Nephron (organoid): ENCODE measurements around the gene SCN3B.

Experiments used
- H3K27ac Mint-ChIP-seq, 3 experiments: 2 replicates each; pipeline ENCODE4 v1.8.0; 2020; ENCODE audit warnings: mixed read lengths in 3 of 3, mild to moderate bottlenecking in 2 of 3, moderate library complexity in 1 of 3
- H3K27me3 Mint-ChIP-seq: 2 replicates; pipeline ENCODE4 v1.8.0; 2021; ENCODE audit warnings: low read depth, mild to moderate bottlenecking, moderate library complexity, mixed read lengths
- H3K36me3 Mint-ChIP-seq: 2 replicates; pipeline ENCODE4 v1.8.0; 2020; ENCODE audit warnings: low read depth, mixed read lengths
- H3K4me1 Mint-ChIP-seq: 2 replicates; pipeline ENCODE4 v1.8.0; 2020; ENCODE audit warnings: mixed read lengths
- H3K4me3 Mint-ChIP-seq, 3 experiments: 2 replicates each; pipeline ENCODE4 v1.8.0; 2020; ENCODE audit warnings: mild to moderate bottlenecking in 3 of 3, mixed read lengths in 3 of 3, moderate library complexity in 2 of 3
- H3K9me3 Mint-ChIP-seq: 2 replicates; pipeline ENCODE4 v1.8.0; 2020; ENCODE audit warnings: mixed read lengths
- TF ChIP-seq, protein P1 (sequence below), 3 experiments: fragments of 200-600 bp; sonication (generic); IDR thresholded peaks; one replicate each; pipeline ENCODE4 v1.5.0; 2021; ENCODE audit warnings: antibody characterized with exemption in 3 of 3; ENCODE audit not compliant: unreplicated experiment in 3 of 3

SCN3B gene

DNA sequence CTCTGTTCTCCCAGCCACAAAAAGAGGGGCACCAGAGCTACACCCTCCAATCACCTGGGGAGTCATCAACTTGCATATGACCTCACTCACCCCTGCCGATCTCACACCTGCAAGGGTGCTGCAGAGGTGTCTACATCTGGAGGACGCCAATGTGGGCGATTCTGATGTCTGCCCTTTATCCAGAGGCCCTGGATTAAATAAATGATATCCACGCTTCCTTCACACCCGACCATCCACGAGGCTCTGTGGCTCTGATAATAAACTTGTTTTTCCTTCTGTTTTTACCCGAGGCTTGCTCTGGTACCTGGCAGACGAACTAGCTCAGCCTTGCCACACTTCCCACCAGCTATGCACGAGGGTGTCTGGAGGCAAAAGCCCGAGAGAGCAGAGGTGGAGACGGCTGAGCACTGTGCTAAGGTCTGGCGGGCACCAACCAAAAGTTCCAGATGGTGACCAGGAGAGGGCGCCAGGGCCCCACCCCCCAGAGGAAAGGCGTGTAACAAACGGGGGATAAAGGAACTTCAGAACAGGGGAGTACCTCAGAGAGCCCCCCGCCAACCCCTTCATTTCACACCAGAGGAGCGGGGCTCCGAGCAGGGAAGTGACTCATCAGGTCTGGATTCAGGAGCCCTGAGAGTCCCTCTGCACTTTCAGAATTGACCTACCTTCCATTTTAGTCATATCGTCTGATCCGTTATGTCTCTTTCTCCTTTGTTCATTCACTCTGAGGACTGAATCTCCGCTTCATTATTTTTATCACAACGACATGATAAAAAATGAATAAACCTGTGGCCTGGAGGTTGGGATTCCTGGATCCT, 13.5 kb downstream of the SCN3B start:
- Mint-ChIP-seq H3K4me3 (no peak overlapping the region), H3K27me3 (peaks cover 29% of the 10 kb centered on the region), H3K27ac (no peak overlapping the region), H3K4me1 (no peaks in the 10 kb centered on the region), H3K9me3 (no peaks in the 10 kb centered on the region), H3K36me3 (no peaks in the 10 kb centered on the region)
- TF ChIP-seq, protein P1, sequence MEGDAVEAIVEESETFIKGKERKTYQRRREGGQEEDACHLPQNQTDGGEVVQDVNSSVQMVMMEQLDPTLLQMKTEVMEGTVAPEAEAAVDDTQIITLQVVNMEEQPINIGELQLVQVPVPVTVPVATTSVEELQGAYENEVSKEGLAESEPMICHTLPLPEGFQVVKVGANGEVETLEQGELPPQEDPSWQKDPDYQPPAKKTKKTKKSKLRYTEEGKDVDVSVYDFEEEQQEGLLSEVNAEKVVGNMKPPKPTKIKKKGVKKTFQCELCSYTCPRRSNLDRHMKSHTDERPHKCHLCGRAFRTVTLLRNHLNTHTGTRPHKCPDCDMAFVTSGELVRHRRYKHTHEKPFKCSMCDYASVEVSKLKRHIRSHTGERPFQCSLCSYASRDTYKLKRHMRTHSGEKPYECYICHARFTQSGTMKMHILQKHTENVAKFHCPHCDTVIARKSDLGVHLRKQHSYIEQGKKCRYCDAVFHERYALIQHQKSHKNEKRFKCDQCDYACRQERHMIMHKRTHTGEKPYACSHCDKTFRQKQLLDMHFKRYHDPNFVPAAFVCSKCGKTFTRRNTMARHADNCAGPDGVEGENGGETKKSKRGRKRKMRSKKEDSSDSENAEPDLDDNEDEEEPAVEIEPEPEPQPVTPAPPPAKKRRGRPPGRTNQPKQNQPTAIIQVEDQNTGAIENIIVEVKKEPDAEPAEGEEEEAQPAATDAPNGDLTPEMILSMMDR (IDR thresholded peaks at IDR 0.05; ENCODE audit: unreplicated experiment in 3 of 3) = peak; percentile 75 to 79 (median 76)

DNA sequence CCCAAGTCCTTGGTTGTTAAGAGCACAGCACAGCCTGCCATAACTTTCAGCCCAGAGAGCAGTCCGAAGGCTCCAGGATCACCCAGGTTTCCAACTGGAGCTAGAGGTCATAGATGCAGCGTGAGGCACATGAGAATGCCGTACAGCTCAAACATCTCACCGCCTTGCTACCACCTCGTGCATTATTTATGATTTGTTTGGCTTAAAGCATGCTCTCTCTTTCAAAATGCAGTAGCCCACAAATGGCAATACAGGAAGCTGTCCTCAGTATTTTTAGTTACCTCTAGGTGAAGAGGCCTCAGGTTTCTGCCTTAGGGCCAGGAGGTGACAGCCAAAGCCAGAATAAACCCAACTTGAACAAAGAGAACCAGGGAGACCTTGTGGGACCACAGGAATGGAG, 14.4 kb downstream of the SCN3B start:
- peaks cover 29% of the 10 kb centered on the region for H3K27me3 Mint-ChIP-seq
- H3K4me3 Mint-ChIP-seq = no peak overlapping the region
- H3K36me3 Mint-ChIP-seq = no peaks in the 10 kb centered on the region

DNA sequence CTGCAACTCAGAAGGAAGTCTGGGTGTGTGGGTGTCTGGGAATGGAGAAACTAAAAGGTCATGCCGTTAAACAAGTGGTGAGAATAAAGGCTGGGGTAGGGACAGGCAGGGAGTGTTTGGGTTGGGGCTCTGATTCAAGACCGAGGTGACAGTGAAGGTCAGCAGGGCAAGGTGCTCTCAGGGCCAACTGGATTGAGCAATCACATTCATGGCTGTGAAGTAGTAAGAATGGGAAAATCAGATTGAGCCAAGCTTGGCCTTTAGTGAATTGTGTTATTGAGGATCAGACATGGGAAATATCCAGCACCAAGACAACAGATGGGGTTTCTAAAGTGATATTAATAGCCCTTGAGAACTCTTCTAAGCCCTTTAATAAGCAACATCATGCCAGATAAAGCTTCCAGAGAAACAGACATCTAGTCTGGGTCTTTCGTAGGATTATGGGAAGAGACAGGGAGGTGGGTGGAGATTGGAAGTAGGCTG, 24.3 kb downstream of the SCN3B start:
- Mint-ChIP-seq H3K4me1 (peaks cover 30% of the 10 kb centered on the region), H3K27ac (peak overlapping the region; percentile 24 to 71 (median 68)), H3K9me3 (no peaks in the 10 kb centered on the region), H3K36me3 (peaks cover 4% of the 10 kb centered on the region), H3K27me3 (no peaks in the 10 kb centered on the region), H3K4me3 (peak overlapping the region in 1 of 3 experiments; percentile 17)
- TF ChIP-seq, protein P1 (IDR thresholded peaks at IDR 0.05; ENCODE audit: unreplicated experiment in 3 of 3) = no peak

More for the DNA sequence above, 14.4 kb downstream of the SCN3B start:
- Mint-ChIP-seq H3K4me1 (no peaks in the 10 kb centered on the region), H3K27ac (no peak overlapping the region), H3K9me3 (no peaks in the 10 kb centered on the region)
- TF ChIP-seq, protein P1 (IDR thresholded peaks at IDR 0.05; ENCODE audit: unreplicated experiment in 3 of 3) = no peak

DNA sequence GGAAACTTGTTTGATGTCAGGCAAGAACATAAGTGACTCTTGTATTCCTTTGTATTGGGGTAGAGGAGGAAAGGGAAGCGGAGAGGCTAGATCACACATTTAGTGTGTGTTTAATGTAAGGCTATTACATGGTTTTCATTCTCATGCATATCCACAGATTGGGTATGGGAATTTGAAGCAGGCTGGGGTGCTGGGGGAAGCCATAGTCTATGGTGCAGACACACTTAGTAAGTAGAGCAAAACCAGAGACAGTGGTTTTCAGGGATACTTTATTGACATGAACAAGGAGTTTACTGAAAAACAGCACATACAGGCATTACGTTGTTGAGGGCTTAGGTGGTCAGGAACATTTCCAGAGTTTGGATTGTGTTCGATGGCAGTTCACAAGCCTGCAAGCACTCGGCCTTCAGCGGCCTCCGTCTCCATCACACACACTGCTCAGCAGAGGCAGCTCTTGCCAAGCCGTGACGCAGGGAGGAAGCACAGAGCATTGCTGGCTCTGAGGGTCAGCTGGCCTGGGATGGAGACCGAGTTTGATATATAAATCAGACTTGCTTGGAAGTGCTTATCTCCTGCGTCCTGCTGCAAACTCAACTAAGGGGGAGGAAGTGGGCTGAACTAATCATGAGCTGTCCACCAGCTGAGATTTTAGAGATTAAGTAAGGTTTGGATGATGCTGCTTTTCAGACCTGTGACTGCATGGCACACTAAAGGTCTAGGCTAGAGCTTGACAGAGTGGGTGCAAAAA, 25.3 kb downstream of the SCN3B start:
- TF ChIP-seq, protein P1 (IDR thresholded peaks at IDR 0.05; ENCODE audit: unreplicated experiment in 3 of 3) = no peak

DNA sequence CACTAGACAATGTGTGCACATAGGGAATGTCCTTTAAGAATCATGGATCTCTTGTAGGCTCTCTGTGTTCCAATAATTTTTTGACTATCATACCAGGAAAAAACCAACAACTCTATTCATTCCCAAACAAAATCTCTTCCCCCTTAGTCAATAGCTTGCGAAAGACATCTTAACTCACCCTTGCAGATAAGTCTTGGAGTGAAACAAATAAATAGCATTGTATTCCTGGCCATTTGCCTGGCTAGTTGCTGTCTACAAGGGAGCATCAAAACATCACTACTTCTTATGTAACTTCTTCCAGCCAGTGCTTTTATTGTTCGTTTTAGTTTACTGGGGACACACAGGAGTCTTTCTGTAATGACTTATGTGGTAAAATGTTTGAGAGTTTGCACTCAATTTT, 29.4 kb downstream of the SCN3B start:
- H3K4me3 Mint-ChIP-seq = no peak overlapping the region
- H3K27ac Mint-ChIP-seq = no peak overlapping the region
- H3K27me3 Mint-ChIP-seq = no peaks in the 10 kb centered on the region
- no peaks in the 10 kb centered on the region for H3K9me3 Mint-ChIP-seq
- peaks cover 23% of the 10 kb centered on the region for H3K36me3 Mint-ChIP-seq
- peaks cover 15% of the 10 kb centered on the region for H3K4me1 Mint-ChIP-seq
- TF ChIP-seq, protein P1 (IDR thresholded peaks at IDR 0.05; ENCODE audit: unreplicated experiment in 3 of 3) = no peak

More for the DNA sequence above, 25.3 kb downstream of the SCN3B start:
- H3K27me3 Mint-ChIP-seq = no peaks in the 10 kb centered on the region
- H3K36me3 Mint-ChIP-seq = peaks cover 5% of the 10 kb centered on the region
- H3K4me3 Mint-ChIP-seq = peak overlapping the region in 1 of 3 experiments; percentile 17
- H3K4me1 Mint-ChIP-seq = peaks cover 30% of the 10 kb centered on the region
- peak overlapping the region; percentile 34 to 71 (median 68) for H3K27ac Mint-ChIP-seq
- H3K9me3 Mint-ChIP-seq = no peaks in the 10 kb centered on the region
